HG03469 (cell line): ENCODE results near the gene AGAP5.
A peak's percentile ranks its signal among the peaks of the same experiment; 100 is the strongest.
"Not testable (repeated sequence)": the region's sequence is repeated elsewhere in the genome, so short reads cannot be mapped to it uniquely, and the experiment has no call there.

ENCODE experiments used
- ATAC-seq: cut with Tn5 transposase; IDR thresholded peaks from one replicate; pipeline ENCODE4 v1.9.1; 2021; ENCODE audit warnings: mild to moderate bottlenecking, moderate library complexity, moderate number of reproducible peaks; ENCODE audit not compliant: unreplicated experiment

AGAP5 gene

DNA sequence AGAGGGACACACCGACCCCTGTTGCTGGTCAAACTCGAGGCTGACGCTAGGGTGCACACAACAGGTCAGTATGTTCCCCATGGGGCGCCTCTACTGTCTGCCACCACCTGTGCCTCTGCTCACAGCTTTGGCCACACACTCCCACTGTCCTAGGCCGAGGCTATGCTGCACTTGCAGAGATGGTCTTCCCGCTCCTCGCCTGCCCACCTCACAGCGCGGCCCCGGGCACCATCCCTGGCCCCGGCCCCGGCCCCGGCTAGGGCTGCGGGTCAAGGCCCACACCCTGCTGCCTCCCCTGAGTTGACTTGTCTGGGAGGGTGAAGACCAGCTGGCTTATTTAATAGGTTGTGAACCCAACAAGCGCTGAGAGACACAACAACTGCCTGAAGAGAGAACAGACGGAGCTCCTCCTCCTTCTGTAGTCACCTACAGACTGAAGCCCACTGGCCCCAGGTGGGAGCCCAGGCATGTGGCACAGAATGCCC lies at the start of gene AGAP5:
TSS of gene AGAP5 (minus strand) at position 435 of the 485 bp plus-strand sequence. CDS start at position 81, 354 bp downstream.
- ATAC-seq, result not testable (repeated sequence)

- ATAC-seq, result no peak
These were observed 48.8 kb upstream of the AGAP5 start for GRCh38 chr10:73746721-73747120.

DNA sequence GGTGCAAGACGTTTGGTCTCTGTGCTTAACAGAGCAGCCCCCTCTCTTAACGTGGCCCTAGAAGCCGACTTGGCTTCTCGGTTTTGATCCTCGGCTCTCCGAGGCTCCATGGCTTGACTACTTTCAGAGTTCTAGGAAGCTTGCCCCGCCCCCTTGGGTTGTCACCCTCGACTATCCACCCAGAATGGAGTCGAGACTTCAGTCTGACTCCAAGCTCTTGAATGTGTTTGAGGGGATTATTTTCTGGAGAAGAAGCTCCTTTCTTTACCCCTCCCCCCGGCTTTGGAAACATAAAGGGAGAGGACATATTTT lies 46.7 kb upstream of the AGAP5 start:
- no peak for ATAC-seq

- peak; percentile 64 for ATAC-seq
These were observed 46.2 kb upstream of the AGAP5 start, which contains the start of gene SEC24C for GRCh38 chr10:73743905-73744663. Gene SEC24C, plus strand, starts transcription at chr10:73744372. Its CDS starts 2,461 bp downstream, at chr10:73746833.

- ATAC-seq, result no peak
These were observed 45.5 kb upstream of the AGAP5 start for GRCh38 chr10:73743327-73743904.

- ATAC-seq, result no peak
These were observed 44.5 kb upstream of the AGAP5 start for GRCh38 chr10:73742454-73742734.

DNA sequence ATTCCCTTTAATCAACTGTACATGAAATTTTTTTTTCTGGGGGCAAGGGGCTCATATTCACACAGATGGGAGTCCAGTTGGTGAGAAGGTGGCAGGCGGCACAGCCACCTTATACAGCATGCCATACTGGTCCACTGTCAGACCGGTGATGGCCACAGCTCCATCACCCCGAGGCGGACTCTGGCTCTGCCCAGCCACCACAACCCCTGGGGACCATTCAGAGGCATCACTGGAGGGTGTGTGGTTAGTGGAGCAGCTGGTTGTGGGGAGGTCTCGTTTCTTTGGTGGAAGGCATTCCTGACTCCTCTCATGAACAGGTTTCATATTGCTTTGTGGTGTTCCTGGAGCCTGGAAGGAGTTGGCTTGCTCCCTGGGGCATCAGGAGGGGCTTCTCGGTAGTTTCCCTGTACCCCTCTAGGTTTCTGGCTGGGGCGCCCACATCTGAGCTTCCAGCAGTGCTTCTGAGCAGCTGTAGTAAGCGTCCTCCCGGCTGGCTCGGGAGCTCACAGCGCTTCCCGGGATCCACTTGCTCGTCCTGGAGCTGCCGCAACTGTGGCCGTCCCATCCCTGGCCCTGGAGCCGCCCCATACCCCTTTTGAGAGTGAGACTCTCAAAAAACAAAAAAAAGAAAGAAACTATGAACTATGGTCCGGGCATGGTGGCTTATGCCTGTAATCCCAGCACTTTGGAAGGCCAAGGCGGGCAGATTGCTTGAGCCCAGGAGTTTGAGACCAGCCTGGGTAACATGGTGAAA lies 42.8 kb upstream of the AGAP5 start:
- not testable (repeated sequence) for ATAC-seq

- no peak for ATAC-seq
These were observed 36.9 kb upstream of the AGAP5 start for GRCh38 chr10:73734796-73735305.

GRCh38 chr10:73734028-73734720 lies 36.3 kb upstream of the AGAP5 start:
- ATAC-seq, result no peak

DNA sequence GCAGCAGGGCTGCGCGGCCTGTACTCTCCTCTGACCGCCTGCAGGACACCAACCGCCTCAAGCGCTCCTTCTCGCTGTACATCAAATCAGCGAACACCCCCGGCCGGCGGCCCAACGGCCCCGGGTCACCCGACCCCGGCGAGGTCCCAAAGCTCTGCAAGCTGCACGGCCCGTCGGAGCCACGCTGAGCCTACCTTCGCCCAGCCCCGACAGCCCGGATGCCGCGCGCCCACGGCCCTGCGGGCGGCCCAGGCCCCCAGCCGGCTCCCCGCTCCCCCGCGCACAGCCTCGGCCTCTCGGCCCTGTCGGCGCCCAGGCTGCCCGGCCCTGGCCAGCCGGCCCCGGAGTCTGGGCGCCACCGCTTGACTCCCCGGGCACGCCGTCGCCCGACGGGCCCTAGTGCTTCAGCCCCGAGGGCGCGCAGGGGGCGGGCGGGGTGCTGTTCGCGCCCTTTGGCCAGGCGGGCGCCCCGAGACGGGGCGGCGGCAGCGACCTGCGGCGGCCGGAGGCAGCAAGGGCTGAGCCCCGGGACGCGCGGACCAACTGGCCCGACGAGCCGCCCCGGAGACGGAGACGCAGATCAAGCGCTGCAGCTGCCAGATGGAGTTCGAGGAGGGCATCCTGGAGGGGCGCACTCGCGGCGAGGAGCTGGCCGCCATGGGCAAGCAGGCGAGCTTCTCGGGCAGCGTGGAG lies 35.2 kb upstream of the AGAP5 start:
- no peak for ATAC-seq

- ATAC-seq, result no peak
These were observed 34.5 kb upstream of the AGAP5 start for GRCh38 chr10:73732426-73732825.

DNA sequence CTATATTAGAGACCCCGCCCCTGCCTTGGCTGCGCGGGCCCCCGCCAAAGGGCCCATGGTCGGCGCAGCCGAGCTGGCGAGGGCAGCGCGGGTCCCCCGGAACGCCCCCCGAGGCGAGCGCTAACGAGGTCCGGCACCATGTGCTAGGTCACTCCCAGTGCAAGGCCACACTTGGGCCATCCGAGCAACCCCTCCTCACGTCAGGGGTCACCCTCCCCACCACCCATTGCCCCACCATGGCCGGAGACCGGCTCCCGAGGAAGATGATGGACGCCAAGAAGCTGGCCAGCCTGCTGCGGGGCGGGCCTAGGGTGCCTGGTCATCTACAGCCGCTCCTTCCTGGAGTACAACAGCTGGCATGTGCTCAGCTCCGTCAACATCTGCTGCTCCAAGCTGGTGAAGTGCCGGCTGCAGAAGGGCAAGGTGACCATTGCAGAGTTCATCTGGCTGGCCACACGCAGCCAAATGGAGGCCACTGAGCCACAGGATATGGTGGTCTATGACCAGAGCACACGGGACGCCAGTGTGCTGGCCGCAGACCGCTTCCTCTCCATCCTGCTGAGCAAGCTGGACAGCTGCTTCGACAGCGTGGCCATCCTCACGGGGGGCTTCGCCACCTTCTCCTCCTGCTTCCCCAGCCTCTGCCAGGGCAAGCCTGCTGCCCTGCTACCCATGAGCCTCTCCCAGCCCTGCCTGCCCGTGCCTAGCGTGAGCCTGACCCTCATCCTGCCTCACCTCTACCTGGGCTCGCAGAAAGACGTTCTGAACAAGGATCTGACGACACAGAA lies 33.9 kb upstream of the AGAP5 start:
- no peak for ATAC-seq

DNA sequence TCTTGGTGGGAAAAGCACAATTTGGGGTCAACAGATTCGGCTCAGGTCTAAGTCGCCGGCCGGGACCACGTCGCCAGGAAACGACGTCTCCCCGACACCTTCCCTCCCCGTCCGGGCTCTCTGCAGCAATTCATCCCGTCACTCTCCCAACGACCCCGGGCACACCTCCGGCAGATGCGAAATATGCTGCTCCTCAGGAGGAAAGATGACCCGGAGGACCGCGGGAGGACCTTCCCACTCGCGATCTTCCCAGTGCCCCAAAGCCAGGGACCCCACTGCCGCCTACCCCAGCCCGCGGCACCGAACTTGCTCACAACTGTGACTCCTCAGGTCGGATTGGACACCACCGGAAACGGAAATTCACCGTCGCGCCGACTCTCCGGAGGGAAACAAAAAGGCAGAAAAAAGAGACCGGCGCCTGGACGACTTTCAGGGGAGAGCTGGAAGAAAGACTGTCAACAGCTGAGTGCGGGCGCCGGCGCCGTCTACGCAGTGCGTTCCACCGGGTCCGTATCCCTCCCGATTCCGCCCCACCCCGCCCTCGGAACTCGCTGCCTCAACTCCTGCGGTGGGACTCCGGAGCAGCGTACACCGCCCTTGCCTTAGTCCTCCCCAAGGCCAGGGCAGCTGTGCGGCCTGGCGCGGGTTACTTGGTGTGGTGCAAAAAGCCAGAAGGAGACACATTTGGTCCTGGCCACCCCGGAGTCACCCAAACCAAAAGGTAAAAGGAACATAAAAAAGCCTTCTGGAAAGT lies 32.4 kb upstream of the AGAP5 start:
- ATAC-seq, result peak; percentile 54

GRCh38 chr10:73729781-73730152 lies 31.9 kb upstream of the AGAP5 start:
- not testable (repeated sequence) for ATAC-seq

DNA sequence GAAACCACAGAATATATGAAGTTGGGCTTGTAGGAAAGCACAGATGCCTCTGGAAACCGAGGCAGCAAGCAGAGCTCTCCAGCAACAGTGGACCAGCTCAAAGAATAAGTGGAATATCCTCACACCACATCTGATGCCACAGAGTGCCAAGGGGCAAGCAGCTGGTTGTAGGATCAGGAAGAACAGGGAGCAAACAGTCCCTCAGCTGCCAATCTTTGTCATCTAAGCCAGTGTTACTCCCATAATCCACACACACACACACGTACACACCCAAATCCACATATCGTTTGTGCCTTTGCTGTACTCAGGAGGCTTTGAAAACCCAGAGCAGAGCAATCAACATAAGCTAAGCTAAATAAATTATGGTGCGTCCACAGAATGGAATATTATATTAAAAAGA lies 25.6 kb upstream of the AGAP5 start:
- ATAC-seq, result no peak

DNA sequence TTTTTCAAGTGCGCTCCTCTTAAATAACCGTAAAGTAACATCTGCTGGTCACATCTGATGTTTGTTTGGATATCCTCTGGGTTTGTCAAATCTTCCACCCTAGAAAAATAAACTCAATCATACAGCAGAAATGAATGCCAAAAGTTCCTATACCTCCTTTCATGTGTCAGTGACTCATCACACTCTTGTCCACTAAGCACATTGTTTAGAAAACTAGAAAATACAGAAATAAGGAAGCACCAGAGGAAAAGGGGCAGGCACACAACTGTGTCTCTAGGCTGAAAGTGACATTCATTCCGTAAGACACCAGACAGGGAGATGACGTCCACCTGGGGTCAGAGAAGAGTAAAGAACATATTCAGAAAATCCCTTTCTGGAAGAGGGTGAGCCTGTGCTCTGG lies 22.7 kb upstream of the AGAP5 start:
- not testable (repeated sequence) for ATAC-seq

DNA sequence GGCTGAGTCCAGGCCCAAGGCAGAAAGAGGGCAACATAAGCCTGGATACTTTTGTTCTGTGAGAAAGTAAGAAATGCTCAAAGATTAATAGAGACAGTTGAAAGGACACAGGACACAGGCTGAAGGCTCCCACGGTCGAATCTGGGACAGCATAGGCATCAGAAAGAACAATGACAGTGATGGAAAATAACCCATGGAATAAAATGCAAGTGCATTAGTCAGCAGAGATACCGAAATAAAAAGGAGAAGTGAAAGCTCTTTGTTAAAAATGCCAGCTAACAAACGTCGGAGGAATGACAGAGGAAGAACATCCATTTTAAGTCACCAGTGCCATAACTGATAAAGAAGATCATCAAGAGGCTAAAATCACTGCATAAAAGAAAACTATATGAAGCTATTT lies 19.6 kb upstream of the AGAP5 start:
- ATAC-seq, result no peak

- no peak for ATAC-seq
These were observed 18.3 kb upstream of the AGAP5 start for GRCh38 chr10:73716251-73716650.
